Right hindlimb (tissue), 1 donor: Measurements from ENCODE around the gene SYCP2L.
"Not testable (repeated sequence)": the region's sequence is repeated elsewhere in the genome, so short reads cannot be mapped to it uniquely, and the experiment has no call there.

Experiments used
- DNase-seq: peaks from one replicate; pipeline ENCODE4 v3.0.0-alpha.2; 2018

Gene SYCP2L

DNA sequence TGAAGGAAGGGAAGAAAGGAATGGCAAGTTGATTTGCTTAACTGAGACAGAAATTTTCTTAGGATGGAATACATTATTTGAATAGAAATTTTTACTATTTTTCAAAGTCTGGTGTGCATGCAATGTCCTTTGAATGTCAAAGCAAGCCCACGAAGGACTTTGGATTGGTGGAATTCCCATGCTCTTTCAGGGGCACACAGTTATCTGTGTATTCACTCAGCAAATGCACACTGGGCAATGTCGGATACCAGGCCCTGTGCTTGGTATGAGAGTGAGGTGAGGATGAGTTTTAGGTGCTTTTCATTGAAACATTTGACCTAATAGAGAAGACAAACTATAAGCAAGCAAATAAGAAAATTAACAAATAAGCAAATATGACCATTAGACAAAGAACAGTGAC lies 73.3 kb downstream of the SYCP2L start:
- DNase-seq: no peak

DNA sequence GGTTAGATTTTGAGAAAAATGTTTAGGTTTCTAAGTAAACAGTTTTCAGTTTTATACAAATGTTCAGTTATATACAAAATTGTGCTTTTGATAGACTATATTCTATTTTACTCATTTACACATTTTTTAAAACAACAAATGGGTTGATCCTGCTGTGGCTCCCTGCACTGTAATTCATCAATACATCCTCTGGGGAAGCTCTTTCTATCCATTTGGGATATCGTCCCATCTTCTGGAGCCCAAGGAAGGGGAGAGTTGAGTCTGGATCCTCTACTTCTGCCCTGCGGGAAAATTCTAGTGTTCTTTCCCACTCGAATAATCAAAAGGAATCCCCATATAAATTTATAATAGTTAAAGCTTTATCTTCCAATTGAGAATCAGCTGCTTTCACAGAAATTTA lies 75.0 kb downstream of the SYCP2L start:
- DNase-seq: no peak

DNA sequence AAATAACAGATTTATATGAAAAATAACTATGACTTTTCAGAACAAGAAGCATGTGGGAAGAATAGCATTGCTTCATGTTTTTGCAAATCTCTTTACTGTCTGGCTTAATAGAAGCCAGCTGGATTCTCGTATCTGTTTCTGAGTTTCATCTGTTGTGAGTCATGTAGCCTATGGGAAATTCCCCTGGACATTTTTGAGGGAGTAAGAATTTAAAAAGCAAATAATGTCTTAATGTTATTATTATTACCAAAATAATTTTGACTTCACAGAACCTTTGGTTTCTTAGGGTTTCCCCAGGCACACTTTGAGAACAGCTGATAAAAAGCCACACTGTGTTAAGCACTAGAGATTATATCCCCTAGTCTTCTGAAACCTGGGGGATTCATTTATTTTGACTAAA lies 75.8 kb downstream of the SYCP2L start:
- DNase-seq: no peak

DNA sequence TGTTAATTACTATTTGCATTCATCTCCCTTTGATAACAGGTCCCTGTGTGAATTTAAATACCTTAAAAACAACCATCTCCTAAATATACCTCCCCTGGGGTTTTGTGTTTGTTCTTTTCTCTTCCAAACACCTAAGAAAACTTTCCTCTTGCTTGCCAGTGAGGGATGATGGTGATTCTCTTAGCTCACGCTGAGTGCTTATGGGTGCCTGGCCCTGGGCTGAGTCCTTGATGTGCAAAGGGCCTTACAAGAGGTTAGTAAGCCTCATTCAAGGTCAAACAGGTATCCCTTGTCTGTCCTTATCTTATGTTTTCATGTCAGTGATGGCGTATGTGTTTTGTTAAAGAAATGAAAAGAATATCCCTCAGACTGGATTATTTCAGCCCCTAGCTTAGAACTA lies 76.3 kb downstream of the SYCP2L start:
- DNase-seq: no peak

DNA sequence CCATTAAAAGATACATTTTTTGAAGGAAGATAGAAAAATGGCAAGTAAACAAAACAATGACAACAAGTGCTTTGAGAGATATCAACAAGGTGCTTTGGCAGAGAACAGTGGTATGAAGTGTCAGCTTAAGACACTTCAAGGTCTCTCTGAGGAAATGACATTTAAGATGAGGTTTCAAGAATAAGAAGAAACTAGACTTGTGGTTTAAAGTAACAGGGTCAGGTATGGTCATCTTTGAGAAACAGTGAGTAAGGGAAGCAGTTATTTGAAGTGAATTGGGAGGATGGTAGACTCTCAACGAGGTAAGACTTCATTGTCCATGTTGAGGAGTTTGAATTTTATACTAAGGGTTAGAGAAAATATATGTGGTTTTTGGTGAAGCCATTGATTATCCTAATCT lies 77.8 kb downstream of the SYCP2L start:
- no peak for DNase-seq

DNA sequence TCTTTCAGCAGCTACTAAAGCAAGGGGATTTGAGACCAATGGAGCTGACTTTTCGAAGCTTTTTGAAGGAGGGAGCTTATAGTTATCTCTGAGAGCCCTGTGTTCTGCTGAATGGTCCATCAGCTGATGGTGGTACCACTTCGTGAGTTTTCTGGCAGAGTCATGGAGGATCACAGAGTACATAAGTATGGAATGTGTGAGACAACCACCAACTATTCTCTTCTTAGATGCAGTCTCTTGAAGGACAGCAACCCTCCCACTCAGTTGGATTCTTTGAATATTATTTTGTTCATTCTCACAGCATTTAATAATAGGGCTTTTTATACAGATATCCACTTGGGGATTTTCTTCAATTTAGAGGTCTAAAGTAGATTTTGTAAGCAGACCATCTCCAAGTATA lies 81.9 kb downstream of the SYCP2L start:
- DNase-seq: no peak

DNA sequence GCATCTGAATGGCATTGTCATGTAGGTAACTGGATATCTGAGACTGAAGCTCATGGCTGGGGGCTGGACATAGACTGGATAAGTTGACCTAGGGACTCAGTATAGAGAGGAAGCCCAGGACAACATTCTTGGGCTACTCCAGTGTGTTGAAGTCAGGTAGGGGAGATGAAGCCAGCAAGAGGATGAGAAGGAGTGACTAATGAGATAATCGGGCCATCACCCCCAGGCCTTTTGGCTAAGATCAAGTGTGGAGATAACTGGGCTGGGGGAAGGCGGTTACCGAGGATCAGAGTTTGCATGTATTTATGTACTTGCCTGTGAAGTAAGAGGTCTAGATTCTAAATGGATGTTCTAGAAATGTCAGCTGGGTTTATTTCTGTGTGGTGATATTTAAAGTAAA lies 83.9 kb downstream of the SYCP2L start:
- no peak for DNase-seq

DNA sequence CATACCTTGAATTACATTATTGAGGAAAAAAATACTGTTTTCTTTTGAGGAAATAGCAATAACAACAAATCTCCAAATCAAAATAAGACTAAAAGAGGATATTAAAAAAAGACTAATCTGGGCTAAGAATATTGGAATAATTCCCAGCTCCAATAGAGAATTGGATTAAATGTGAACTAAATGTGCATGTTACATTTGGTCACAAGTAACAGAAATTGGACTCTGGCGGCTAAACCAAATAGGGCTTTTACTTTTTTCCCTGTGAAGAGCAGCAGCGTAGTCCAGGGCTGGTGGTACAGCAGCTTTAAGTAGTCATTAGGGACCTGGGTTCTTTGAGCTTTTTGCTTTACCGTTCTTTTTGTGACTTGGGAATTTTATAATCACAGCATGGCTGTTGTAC lies 85.3 kb downstream of the SYCP2L start:
- DNase-seq: no peak

DNA sequence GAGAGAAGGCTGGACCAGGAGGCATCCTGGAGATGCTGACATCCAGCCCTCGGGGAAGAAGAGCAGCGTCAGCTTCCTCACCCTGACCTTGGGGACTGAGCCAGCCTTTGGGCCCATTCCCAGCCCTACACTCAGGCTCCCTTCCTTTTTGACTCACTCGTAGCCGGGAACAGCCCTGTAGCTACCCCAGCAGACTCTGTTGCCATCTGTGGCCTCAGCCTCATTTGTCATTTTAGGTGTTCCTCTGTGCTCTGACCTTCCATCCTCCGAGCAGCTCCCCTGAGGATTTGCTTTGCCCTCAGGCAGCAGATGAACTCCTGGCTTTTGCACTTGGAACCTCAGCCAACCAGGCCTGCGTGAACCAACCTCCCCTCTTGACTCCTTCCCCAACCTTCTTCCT lies 89.7 kb downstream of the SYCP2L start:
- DNase-seq: no peak

DNA sequence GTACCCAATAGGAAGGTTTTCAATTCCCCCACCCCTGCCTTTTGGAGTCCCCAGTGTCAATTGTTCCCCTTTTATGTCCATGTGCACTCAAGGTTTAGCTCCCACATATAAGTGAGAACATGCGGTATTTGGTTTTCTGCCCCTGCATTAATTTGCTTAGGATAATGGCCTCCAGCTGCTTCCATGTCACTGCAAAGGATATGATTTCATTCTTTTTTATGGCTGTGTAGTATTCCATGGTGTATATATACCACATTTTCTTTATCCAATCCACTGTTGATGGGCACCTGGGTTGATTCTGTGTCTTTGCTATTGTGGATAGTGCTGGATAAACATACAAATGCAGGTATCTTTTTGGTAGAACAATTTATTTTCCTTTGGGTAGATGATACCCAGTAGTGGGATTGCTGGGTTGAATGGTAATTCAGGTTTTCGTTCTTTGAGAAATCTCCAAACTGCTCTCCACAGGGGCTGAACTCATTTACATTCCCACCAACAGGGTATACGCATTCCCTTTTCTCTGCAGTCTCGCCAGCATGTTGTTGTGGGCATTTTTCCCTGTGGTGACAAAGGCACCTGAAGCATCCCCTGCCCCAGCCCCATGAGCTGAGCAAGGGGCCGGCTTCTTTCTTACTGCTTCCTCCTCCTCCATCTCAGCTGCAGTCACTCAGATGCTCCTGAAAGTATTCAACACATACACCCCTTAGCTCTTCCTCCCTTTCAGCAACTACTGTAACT lies 90.5 kb downstream of the SYCP2L start:
- no peak for DNase-seq

DNA sequence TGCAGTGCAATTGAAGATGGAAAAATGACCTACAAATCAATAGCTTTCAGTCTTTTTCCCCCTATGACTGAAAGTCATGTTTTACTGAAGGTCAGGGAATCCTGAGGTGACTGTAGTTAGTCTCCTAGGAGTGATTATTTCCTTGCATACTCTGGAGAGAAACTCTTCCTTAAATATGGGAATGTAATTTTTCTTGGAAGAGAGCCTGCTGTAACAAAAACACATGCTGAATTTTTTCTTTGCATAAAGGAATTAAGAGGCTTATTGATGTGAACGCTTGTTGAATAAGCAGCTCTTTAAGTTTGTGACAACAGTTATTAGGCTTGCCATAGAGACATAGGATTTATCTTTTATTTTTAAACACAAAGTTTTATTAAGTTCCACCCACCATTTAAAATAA lies 92.8 kb downstream of the SYCP2L start:
- no peak for DNase-seq

DNA sequence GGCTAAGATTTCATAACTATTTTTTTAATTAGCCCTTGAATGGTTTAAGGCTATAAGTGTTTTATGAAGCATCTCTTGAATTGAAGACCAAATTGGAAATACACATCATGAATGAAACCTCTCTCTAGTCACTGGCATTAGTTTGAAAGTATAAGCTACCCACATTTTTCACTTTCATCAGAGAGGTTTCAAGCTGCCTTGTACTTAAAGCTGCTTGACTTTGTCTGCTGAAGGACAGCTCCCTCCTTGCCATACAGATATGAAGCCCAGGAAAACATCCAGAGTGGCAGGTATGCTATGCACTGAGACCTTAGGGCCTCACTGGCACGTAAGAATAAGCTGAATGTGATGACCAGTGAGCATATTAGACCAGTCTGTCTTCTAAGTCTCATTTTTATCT lies 94.6 kb downstream of the SYCP2L start:
- DNase-seq: no peak

DNA sequence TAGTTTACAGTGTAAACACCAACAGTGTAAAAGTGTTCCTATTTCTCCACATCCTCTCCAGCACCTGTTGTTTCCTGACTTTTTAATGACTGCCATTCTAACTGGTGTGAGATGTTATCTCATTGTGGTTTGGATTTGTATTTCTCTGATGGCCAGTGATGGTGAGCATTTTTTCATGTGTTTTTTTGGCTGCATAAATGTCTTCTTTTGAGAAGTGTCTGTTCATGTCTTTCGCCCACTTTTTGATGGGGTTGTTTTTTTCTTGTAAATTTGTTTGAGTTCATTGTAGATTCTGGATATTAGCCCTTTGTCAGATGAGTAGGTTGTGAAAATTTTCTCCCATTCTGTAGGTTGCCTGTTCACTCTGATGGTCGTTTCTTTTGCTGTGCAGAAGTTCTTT lies 98.1 kb downstream of the SYCP2L start:
- not testable (repeated sequence) for DNase-seq

DNA sequence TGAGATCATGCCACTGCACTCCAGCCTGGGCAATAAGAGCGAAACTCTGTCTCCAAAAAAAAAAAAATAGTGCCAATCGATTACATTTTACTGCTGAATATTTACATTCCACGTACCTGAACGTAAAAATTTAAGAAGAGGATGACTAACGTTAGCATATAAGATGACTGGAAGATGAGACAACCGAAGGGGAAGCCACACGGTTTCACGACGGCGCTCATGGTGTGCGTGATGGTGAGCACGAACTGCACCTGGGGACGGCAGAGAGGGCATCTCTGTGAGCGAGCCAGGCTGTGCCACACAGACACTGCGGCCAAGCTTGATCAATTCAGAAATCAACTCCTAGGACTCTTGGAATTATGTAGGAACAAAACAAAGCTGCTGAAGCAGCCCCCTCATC lies 102.7 kb downstream of the SYCP2L start:
- no peak for DNase-seq

DNA sequence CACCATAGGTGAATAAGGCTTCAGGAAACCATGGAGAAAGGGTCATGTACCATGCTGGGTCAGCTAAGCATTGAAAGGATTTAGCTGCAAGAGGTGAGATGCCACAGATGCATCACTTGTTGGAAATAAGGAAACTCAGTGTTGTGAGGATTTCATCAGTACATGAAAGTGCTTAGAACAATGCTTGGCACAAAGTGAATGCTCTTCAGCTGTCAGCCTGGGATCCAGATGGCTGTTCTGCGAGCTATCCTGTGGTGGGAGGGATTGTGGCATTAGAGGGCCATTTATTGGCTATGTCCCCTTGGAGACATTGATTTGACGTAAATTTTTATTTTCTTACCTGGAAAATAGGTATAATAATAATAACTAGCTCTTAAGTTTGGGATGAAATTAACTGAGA lies 104.3 kb downstream of the SYCP2L start:
- DNase-seq: no peak

DNA sequence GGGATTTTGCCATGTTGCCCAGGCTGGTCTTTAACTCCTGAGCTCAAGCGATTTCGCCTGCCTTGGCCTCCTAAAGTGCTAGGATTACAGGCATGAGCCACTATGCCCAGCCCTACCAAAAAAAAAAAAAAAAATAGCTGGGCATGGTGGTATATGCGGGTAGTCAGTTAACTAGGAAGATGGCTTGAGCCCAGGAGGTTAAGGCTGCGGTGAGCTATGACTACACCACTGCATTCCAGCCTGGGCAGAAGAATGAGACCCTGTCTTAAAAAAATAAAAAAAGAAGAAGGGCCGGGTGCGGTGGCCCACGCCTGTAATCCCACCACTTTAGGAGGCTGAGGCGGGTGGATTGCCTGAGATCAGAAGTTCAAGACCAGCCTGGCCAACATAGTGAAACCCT lies 107.0 kb downstream of the SYCP2L start:
- DNase-seq: no peak

DNA sequence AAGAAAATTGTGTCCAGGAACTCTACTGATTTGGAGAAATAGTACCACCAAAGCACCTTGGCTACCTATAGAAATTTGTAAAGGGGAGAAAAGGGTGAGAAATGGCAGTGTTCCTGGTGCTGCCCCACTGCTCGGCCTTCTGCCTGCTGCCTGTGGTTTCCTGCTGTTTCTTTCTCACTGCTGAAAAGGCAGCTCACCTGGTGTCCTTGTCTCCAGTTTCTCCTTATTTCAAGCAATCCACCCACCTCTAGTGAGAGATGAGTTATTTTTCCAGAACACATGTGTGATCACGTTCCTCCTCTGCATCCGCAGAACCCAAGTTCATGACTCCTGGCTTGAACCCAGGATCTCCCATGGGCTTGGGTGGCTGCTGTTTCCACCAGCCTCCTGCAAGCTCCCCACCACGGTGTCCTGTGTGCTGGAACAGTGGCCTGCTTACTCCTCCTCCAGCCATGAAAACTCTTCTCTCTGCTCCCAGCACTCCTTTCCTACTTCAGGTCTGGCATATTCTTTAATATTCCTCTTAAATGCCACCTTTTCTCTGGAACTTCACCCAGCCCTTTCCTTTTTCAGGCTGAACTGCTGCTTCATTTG lies 108.4 kb downstream of the SYCP2L start:
- DNase-seq: no peak

DNA sequence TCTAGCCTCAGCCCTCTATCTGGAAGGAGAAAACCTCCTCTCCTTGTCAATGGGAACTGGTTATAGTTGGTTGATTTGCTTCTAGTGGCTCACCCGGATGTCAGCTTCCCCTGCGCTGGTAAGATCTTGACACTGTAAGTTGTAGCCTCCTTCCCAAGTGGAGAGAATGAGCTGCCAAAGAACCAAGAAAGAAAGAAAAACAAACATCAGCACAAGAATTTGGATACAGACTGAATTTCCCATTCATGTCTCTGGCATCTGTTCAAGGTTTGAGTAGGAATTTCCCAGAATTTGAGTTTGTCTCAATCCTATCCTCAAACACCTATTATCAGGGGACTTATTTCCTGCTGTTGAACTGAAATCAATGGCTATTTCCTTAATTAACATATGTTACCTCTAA lies 113.1 kb downstream of the SYCP2L start:
- no peak for DNase-seq

DNA sequence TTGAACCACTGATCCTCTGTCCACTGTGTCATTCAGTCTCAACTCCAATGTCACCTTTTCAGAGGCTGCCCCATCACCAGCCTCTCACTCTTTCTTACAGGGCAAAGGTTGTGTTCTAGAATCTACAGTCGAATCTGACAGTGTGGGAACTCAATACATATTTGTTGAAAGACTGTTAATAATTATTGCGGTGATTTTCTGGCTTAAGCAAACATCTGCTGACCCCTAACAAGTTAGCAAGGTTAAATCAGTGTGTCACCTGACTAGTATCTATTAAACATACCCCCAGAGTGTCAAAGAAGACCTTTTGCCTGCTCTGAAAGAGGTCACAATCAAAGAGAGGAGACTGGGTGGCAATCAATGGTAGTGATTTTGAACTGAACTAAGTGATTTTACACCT lies 115.3 kb downstream of the SYCP2L start:
- no peak for DNase-seq

DNA sequence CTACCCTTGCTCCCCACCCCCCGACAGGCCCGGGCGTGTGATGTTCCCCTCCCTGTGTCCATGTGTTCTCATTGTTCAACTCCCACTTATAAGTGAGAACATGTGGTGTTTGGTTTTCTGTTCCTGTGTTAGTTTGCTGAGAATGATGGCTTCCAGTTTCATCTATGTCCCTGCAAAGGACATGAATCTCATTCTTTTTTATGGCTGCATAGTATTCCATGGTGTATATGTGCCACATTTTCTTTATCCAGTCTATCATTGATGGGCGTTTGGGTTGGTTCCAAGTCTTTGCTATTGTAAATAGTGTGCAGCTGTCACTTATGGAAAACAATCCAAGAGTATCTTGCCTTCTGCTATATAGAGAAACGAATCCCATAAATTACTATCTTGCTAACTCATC lies 116.4 kb downstream of the SYCP2L start:
- DNase-seq: not testable (repeated sequence)

DNA sequence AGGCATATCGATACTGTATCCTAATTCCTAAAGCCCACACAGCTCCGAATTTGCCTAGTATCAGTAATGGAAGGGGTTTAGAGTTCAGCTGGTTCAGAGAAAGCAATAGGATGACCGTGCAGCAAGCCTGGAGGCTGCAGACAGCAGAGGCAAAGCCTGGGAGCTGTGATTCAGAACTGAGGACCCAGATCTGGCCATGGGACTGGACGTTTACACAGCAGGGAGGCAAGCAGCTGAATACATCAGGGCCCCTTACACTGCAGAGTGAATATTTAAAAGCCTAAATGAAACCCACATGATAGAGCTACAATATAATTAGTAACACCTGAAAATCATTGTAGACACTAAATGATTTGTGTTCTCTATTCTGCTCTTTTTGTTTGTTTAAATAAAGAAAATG lies 119.2 kb downstream of the SYCP2L start:
- DNase-seq: no peak

DNA sequence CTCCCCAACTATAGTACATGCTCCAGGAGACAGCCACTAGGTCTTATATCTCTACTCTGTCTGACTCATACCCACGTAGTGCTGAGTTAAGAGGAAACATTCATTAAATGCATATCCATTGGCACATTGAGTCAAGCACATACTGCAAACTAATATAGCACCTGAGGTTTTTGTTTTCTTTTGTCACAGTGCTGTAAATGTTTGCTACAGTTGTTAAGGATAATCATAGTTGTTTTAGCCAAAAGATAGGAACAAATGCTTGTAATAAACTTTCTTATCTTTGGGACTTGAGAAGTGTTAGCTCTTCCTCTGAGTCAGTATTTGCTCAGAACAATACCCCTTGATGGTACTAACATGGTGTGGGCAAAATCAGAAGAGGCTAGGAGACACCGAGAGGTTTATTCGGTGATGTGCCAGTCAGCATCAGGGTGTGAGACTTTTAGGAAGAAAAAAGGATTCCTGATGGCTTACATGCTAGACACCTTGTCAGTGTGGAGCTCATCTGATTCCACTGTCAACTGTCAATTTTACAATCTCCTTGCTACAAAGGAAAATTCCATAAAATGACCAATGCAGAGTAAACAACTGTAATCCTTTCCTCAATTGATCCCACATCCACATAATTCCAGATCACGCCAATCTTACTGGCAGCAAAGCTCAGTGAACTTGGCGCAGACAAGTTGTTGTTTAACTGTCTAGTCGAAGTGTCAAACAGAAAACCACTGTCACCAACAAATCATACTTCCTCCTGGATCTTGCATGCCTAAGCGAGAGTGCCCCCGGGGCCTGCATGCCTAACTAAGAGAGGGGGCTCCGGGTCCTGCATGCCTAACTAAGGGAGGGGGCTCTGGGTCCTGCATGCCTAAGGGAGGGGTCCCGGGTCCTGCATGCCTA lies 121.1 kb downstream of the SYCP2L start:
- DNase-seq: no peak

DNA sequence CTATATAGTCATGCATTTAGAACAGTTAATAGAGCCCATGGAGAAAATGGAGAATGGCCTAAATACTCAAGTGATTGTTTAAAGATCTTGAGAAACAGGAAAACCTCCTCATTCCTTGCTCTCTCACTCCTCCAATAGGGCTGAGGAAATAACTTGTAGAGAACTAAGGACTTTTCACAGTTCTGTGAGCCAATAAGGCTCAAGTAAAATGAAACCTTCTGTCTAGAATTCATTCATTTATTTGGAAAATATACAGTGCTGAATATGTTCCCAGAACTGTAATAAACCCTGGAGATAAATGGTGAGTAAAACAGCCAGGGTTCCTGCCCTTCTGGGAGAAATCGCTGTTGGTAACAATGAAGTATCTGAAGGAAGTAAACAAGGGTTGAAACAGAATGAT lies 122.0 kb downstream of the SYCP2L start:
- no peak for DNase-seq

DNA sequence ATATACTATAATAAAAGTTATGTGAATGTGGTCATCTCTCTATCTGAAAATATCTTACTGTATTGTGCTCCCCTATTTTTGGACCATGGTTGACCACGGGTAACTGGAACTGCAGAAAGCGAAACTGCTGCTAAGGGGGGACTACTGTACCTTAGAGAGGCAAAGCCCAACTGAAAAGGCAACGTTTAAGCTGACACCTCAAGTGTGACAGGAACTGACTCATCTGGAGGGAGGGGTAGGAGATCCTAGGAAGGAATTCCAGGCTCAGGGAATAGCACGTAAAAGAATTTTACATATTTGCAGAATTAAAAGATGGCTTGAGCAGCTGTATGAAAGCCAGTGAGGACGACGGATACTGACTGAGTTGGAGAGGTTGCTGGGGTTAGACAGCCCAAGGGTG lies 122.5 kb downstream of the SYCP2L start:
- DNase-seq: no peak
